ENCODE results near the gene FHIP1B.
"Not testable (repeated sequence)": the region's sequence is repeated elsewhere in the genome, so short reads cannot be mapped to it uniquely, and the experiment has no call there.

Gene FHIP1B

DNA sequence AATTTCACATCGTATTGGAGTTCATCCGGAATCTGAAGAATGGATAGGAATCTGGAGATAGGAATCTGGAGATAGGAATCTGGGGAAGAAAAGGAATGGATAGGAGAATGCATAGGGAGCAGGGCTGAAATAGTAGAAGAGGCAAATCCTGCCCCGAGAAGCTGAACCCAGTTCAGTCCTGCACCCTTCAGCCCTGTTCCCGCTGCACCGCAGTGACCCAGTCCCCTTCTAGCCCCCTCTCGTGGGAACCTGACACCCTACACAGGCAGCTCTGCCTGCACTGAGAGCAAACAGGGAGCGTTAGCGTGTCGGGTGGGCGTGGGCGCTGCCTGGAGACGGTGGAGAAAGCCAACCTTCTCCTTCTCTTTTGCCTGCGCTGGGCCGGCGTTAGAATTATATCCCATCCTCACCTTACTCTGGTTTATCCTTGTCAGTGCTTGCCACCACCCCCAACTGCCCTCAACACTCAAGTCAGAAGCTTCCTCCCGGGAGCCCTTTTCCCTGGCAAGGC lies 24.2 kb upstream of the FHIP1B start:
- peak overlapping the region; percentile 70 to 73 for H3K4me3 ChIP-seq (ENCODE audit: low read length in 2 of 2)
- no peaks in the 10 kb centered on the region for H3K9me3 ChIP-seq (ENCODE audit: control insufficient read depth in 2 of 2, low read length in 2 of 2)
- H3K4me1 ChIP-seq (ENCODE audit: control insufficient read depth, insufficient read depth, low read length) = peaks cover 14% of the 10 kb centered on the region
- no peaks in the 10 kb centered on the region for H3K36me3 ChIP-seq (ENCODE audit: control insufficient read depth in 2 of 2, insufficient read depth in 2 of 2, low read length in 2 of 2)
- H3K27ac ChIP-seq (ENCODE audit: low read length) = no peak overlapping the region
- H3K9ac ChIP-seq (ENCODE audit: low read length in 2 of 2) = peak overlapping the region in 1 of 2 donors; percentile 6
- peaks cover 10 to 35% of the 10 kb centered on the region in 2 donors for H3K27me3 ChIP-seq (ENCODE audit: control insufficient read depth in 1 of 2, insufficient read depth in 2 of 2, low read length in 2 of 2)

DNA sequence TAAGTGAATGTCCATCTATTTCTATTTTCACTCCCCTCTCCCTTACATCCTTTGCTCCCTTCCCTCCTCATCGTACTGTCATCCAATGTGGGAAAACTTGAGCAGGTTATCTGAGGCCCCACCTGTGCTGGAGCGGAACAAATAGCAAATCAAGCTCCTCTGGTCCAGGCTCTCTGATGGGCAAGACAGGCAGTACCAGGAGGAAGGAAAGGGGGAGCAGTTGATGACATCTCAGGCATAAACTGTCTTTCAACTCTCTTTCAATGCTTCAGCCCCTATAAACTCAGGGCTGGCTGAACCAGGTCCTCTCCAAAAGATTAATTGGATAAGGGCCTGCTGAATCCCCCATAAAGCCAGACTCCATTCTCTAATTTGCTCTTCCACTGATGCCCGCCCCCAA lies 23.7 kb upstream of the FHIP1B start:
- Histone ChIP-seq H3K9ac (ENCODE audit: low read length in 2 of 2) (no peak overlapping the region), H3K27me3 (ENCODE audit: control insufficient read depth in 1 of 2, insufficient read depth in 2 of 2, low read length in 2 of 2) (peaks cover 10 to 35% of the 10 kb centered on the region in 2 donors)

DNA sequence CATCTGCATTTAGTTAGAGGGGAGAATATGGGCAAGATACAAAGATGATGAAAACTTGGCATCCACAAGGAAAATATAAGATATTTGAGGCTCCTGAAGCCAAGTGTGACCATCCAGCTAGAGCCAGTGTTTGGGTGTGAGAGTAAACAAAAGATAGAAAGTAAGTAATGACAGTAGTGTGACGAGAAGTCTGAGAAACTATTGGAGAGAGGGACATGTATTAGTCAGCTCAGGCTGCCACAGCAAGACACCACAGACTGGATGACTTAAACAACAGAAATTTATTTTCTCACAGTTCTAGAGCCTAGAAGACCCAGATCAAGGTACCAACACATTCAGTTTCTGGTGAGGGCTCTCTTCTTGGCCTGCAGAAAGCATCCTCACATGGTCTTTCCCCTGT lies 18.8 kb upstream of the FHIP1B start:
- Histone ChIP-seq H3K9me3 (ENCODE audit: control insufficient read depth in 2 of 2, low read length in 2 of 2) (no peaks in the 10 kb centered on the region), H3K27ac (ENCODE audit: low read length) (peak overlapping the region; percentile 94), H3K27me3 (ENCODE audit: control insufficient read depth in 1 of 2, insufficient read depth in 2 of 2, low read length in 2 of 2) (peaks cover 0 to 12% of the 10 kb centered on the region in 2 donors), H3K4me3 (ENCODE audit: low read length in 2 of 2) (no peak overlapping the region), H3K4me1 (ENCODE audit: control insufficient read depth, insufficient read depth, low read length) (peaks cover 22% of the 10 kb centered on the region), H3K9ac (ENCODE audit: low read length in 2 of 2) (no peak overlapping the region), H3K36me3 (ENCODE audit: control insufficient read depth in 2 of 2, insufficient read depth in 2 of 2, low read length in 2 of 2) (no peaks in the 10 kb centered on the region)

More for the DNA sequence above, 23.7 kb upstream of the FHIP1B start:
- no peaks in the 10 kb centered on the region for H3K9me3 ChIP-seq (ENCODE audit: control insufficient read depth in 2 of 2, low read length in 2 of 2)
- no peaks in the 10 kb centered on the region for H3K36me3 ChIP-seq (ENCODE audit: control insufficient read depth in 2 of 2, insufficient read depth in 2 of 2, low read length in 2 of 2)
- H3K27ac ChIP-seq (ENCODE audit: low read length) = no peak overlapping the region
- no peak overlapping the region for H3K4me3 ChIP-seq (ENCODE audit: low read length in 2 of 2)
- peaks cover 14% of the 10 kb centered on the region for H3K4me1 ChIP-seq (ENCODE audit: control insufficient read depth, insufficient read depth, low read length)

DNA sequence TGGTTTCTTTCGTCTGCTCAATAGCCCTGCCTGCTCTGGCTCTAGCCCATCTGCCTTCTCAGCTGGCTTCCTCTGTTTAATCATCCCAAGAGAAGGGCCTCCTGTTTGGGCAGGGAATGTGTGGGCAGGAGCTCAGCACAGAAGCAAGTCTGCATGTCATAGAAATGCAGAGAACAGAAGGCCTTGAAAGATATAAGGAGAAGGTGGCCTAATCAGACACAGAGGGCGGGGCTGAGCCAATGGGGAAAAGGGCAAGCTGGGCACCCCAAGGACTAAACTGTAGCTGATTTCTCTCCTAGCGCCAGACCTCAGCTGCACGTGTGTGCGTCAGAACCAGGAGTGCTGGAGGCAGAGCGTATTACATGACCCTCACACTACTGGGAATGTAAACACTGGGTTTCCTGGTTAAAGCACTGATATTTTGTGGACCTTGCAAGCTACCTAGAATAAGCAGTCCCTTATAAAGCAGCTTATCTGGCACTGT lies 17.6 kb upstream of the FHIP1B start:
- Histone ChIP-seq H3K9me3 (ENCODE audit: control insufficient read depth in 2 of 2, low read length in 2 of 2) (no peaks in the 10 kb centered on the region), H3K27ac (ENCODE audit: low read length) (peak overlapping the region; percentile 94), H3K27me3 (ENCODE audit: control insufficient read depth in 1 of 2, insufficient read depth in 2 of 2, low read length in 2 of 2) (peaks cover 0 to under 1% of the 10 kb centered on the region in 2 donors), H3K4me1 (ENCODE audit: control insufficient read depth, insufficient read depth, low read length) (peaks cover 22% of the 10 kb centered on the region), H3K36me3 (ENCODE audit: control insufficient read depth in 2 of 2, insufficient read depth in 2 of 2, low read length in 2 of 2) (no peaks in the 10 kb centered on the region), H3K4me3 (ENCODE audit: low read length in 2 of 2) (no peak overlapping the region), H3K9ac (ENCODE audit: low read length in 2 of 2) (peak overlapping the region in 1 of 2 donors; percentile 58)

DNA sequence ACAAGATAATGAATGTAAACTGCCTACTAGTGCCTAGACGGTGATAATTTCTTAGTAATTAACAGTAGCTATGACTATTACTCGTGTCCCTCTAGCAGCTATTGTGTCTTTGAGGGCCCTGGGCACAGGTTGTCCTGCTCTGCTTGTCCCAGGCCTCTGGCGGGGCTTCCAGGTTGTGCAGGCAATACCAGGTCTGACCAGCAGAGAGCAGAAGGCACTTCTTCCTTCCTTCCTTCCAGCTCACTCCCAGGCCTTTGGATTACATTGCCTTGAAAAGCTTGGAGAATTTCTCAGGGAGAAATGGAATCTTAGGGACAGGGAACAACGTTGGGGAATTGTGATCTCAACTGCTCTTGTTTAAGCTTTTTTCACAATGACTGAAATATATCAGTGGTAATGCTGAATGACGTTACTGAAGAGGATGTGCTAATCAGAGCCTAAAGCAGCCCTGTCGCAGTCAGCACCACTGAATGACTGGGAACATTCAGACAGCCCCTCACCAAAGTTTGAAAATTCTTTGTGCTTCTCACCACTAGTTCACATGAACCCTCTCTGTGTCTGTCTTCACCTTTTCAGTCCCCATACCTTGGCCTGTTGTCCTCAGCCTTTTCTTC lies 16.8 kb upstream of the FHIP1B start:
- Histone ChIP-seq H3K27ac (ENCODE audit: low read length) (peak overlapping the region; percentile 94), H3K9ac (ENCODE audit: low read length in 2 of 2) (peak overlapping the region in 1 of 2 donors; percentile 21), H3K9me3 (ENCODE audit: control insufficient read depth in 2 of 2, low read length in 2 of 2) (no peaks in the 10 kb centered on the region), H3K27me3 (ENCODE audit: control insufficient read depth in 1 of 2, insufficient read depth in 2 of 2, low read length in 2 of 2) (no peaks in the 10 kb centered on the region), H3K4me1 (ENCODE audit: control insufficient read depth, insufficient read depth, low read length) (peaks cover 22% of the 10 kb centered on the region), H3K4me3 (ENCODE audit: low read length in 2 of 2) (no peak overlapping the region), H3K36me3 (ENCODE audit: control insufficient read depth in 2 of 2, insufficient read depth in 2 of 2, low read length in 2 of 2) (no peaks in the 10 kb centered on the region)

DNA sequence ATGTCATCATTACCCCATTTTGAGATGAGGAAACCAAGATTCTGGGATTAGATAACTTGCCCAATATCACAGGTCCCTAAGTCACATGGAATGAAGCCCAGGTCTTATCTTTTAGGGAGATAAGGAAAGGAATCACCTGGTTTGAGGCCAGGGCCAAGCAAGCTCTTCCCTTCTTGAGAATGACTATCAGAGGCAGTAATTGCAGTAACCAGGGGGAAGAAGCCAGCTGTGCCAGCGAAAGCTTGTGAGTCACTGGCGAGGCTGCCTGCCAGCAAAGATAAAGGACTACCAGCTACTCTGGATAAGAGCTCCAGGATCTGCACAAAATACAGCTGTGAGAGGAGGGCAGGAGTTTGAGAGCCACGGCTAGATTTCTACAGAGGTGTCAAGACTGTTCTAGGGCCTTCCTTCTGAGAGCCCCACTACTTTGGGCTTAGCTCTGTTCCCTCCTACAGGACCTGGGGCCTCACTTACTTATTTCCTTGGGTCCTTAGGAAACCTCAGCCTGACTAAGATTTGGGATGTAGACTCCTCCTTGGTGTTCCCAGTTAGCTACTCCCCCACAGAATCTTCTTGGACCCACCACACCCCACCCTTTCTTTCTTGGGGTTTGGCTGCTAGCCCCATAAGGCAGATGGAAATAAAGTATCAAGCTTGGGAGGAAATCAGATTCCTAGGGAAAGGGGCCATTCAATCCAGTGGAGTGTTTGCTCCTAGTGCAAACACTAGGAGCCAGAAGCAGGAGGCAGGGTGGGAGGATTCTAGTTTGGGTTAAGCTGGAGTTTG lies 15.5 kb upstream of the FHIP1B start:
- H3K27ac ChIP-seq (ENCODE audit: low read length) = peak overlapping the region; percentile 55
- peaks cover 22% of the 10 kb centered on the region for H3K4me1 ChIP-seq (ENCODE audit: control insufficient read depth, insufficient read depth, low read length)
- H3K9ac ChIP-seq (ENCODE audit: low read length in 2 of 2) = peak overlapping the region in 1 of 2 donors; percentile 29
- H3K36me3 ChIP-seq (ENCODE audit: control insufficient read depth in 2 of 2, insufficient read depth in 2 of 2, low read length in 2 of 2) = no peaks in the 10 kb centered on the region
- H3K27me3 ChIP-seq (ENCODE audit: control insufficient read depth in 1 of 2, insufficient read depth in 2 of 2, low read length in 2 of 2) = no peaks in the 10 kb centered on the region
- H3K9me3 ChIP-seq (ENCODE audit: control insufficient read depth in 2 of 2, low read length in 2 of 2) = no peaks in the 10 kb centered on the region
- H3K4me3 ChIP-seq (ENCODE audit: low read length in 2 of 2) = no peak overlapping the region

DNA sequence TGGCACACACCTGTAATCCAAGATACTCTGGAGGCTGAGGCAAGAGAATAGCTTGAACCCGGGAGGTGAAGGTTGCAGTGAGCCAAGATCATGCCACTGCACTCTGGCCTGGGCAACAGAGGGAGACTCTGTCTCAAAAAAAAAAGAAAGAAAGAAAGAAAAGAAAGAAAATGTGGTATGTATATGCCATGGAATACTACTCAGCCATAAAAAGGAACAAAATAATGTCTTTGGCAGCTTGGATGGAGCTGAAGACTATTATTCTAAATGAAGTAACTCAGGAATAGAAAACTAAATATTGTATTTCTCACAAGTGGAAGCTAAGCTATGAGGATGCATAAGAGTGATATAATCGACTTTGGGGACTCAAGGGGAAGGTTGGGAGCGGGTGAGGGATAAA lies 14.5 kb upstream of the FHIP1B start:
- not testable (repeated sequence) for H3K9ac ChIP-seq (ENCODE audit: low read length in 2 of 2); H3K27ac ChIP-seq (ENCODE audit: low read length); H3K36me3 ChIP-seq (ENCODE audit: control insufficient read depth in 2 of 2, insufficient read depth in 2 of 2, low read length in 2 of 2); H3K9me3 ChIP-seq (ENCODE audit: control insufficient read depth in 2 of 2, low read length in 2 of 2); H3K27me3 ChIP-seq (ENCODE audit: control insufficient read depth in 1 of 2, insufficient read depth in 2 of 2, low read length in 2 of 2); H3K4me3 ChIP-seq (ENCODE audit: low read length in 2 of 2)
- H3K4me1 ChIP-seq (ENCODE audit: control insufficient read depth, insufficient read depth, low read length) = peaks cover 22% of the 10 kb centered on the region

DNA sequence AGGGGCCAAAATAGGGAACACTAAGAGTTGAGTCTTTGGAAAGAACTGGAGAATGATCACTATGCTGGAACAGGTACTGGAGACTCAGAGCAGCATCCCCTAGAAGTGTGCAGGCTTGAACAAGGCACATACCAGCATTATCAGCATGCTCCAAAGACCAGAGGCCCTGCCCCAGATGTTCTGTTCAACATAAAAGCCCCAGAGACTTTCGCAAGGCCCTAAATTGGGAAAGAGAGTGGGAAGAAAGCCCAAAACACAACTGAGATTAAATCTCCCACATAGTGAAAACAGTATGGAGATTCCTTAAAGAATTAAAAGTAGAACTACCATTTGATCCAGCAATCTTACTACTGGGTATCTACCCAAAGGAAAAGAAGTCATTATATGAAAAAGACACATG lies 13.8 kb upstream of the FHIP1B start:
- no peak overlapping the region for H3K4me3 ChIP-seq (ENCODE audit: low read length in 2 of 2)
- H3K27ac ChIP-seq (ENCODE audit: low read length) = no peak overlapping the region
- no peaks in the 10 kb centered on the region for H3K9me3 ChIP-seq (ENCODE audit: control insufficient read depth in 2 of 2, low read length in 2 of 2)
- H3K4me1 ChIP-seq (ENCODE audit: control insufficient read depth, insufficient read depth, low read length) = peaks cover 22% of the 10 kb centered on the region
- H3K9ac ChIP-seq (ENCODE audit: low read length in 2 of 2) = no peak overlapping the region
- H3K27me3 ChIP-seq (ENCODE audit: control insufficient read depth in 1 of 2, insufficient read depth in 2 of 2, low read length in 2 of 2) = no peaks in the 10 kb centered on the region
- no peaks in the 10 kb centered on the region for H3K36me3 ChIP-seq (ENCODE audit: control insufficient read depth in 2 of 2, insufficient read depth in 2 of 2, low read length in 2 of 2)

DNA sequence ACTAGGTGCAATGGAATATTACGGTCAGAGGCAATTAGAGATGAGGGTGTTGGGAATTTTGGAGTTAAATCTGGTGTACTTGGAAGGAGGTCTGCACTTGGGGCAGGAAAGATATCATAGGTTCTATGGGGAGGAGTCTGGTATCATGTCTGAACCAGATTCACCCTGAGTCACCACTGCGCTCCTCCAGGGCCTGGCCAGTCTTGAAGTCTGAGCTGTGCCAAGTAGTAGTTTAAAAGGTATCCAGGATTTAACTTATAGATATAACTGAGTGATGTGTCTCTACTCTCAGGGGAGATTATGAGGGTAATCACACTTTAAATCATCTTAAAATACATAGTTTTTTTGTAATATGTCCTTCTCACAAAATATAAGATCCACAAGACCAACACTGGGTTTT lies 11.1 kb upstream of the FHIP1B start:
- Histone ChIP-seq H3K9ac (ENCODE audit: low read length in 2 of 2) (no peak overlapping the region), H3K4me1 (ENCODE audit: control insufficient read depth, insufficient read depth, low read length) (peaks cover 6% of the 10 kb centered on the region), H3K36me3 (ENCODE audit: control insufficient read depth in 2 of 2, insufficient read depth in 2 of 2, low read length in 2 of 2) (no peaks in the 10 kb centered on the region), H3K9me3 (ENCODE audit: control insufficient read depth in 2 of 2, low read length in 2 of 2) (no peaks in the 10 kb centered on the region), H3K4me3 (ENCODE audit: low read length in 2 of 2) (no peak overlapping the region), H3K27ac (ENCODE audit: low read length) (no peak overlapping the region), H3K27me3 (ENCODE audit: control insufficient read depth in 1 of 2, insufficient read depth in 2 of 2, low read length in 2 of 2) (no peaks in the 10 kb centered on the region)

DNA sequence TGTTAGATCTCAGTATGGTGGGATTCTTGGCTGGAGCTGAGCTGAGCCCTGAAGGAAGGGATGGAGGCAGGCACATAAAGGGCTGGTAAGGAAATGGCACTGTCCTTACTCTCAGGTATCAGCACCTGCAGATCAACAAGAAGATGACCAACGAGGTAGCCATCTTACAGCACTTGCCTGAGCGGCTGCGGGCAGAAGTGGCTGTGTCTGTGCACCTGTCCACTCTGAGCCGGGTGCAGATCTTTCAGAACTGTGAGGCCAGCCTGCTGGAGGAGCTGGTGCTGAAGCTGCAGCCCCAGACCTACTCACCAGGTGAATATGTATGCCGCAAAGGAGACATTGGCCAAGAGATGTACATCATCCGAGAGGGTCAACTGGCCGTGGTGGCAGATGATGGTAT lies 6.9 kb upstream of the FHIP1B start:
- Histone ChIP-seq H3K4me1 (ENCODE audit: control insufficient read depth, insufficient read depth, low read length) (no peaks in the 10 kb centered on the region), H3K9ac (ENCODE audit: low read length in 2 of 2) (no peak overlapping the region), H3K36me3 (ENCODE audit: control insufficient read depth in 2 of 2, insufficient read depth in 2 of 2, low read length in 2 of 2) (no peaks in the 10 kb centered on the region), H3K9me3 (ENCODE audit: control insufficient read depth in 2 of 2, low read length in 2 of 2) (no peaks in the 10 kb centered on the region), H3K27me3 (ENCODE audit: control insufficient read depth in 1 of 2, insufficient read depth in 2 of 2, low read length in 2 of 2) (no peaks in the 10 kb centered on the region), H3K4me3 (ENCODE audit: low read length in 2 of 2) (no peak overlapping the region), H3K27ac (ENCODE audit: low read length) (no peak overlapping the region)

DNA sequence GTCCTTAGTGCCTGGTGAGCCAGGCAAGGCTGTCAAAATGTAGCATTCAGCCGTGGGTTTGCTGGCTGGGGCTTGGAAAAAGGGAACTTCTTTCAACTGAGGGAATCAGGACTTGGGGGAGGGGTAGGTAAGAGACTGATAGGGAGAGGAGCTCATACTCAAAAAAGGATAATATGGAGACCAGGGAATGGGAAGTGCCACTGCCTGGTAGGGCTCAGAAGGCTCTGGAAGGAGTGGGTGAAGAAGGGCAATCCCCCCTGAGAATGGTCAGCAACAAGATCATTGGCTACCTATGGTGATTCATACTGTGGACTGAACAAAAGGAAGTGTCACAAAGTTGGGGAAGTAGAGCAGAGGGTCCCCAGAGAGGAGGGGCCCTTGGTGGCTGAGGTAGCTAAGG lies 6.3 kb upstream of the FHIP1B start:
- H3K36me3 ChIP-seq (ENCODE audit: control insufficient read depth in 2 of 2, insufficient read depth in 2 of 2, low read length in 2 of 2) = no peaks in the 10 kb centered on the region
- H3K9ac ChIP-seq (ENCODE audit: low read length in 2 of 2) = no peak overlapping the region
- H3K4me1 ChIP-seq (ENCODE audit: control insufficient read depth, insufficient read depth, low read length) = no peaks in the 10 kb centered on the region
- H3K27me3 ChIP-seq (ENCODE audit: control insufficient read depth in 1 of 2, insufficient read depth in 2 of 2, low read length in 2 of 2) = no peaks in the 10 kb centered on the region
- H3K9me3 ChIP-seq (ENCODE audit: control insufficient read depth in 2 of 2, low read length in 2 of 2) = no peaks in the 10 kb centered on the region
- no peak overlapping the region for H3K27ac ChIP-seq (ENCODE audit: low read length)
- H3K4me3 ChIP-seq (ENCODE audit: low read length in 2 of 2) = no peak overlapping the region
